Measurements from ENCODE around the gene NEK6.

The NEK6 gene

DNA sequence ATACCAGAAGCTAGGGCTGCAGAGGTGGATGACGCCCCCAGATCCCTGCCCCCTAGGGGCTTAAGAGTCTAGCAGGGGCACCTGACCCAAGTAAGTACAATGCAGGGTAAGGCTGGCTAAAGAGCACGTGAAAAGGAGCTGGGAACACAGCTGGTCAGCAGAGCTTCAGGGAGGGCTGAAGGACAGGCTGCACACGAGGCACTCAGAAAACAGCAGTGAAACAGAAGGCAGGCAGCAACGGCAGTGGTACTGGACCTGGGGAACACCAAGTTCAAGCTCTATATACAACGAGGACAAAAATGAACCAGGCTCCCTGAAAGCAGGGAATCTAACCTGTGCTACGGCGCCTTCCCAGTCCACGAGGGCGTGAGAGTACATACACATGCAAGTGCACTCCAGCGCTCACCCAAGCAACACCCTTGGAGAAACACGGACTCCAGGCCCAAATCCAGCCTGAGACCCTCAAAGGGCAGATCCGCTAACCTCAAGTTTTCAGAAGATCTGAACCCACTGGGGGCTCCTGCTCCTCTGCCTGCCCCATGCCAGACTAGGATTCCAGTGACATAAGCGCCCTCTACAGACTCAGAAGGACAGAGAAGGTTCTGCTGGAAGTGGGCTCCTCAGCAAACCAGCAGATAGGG lies 100.1 kb downstream of the NEK6 start:
- no peak for DNase-seq

DNA sequence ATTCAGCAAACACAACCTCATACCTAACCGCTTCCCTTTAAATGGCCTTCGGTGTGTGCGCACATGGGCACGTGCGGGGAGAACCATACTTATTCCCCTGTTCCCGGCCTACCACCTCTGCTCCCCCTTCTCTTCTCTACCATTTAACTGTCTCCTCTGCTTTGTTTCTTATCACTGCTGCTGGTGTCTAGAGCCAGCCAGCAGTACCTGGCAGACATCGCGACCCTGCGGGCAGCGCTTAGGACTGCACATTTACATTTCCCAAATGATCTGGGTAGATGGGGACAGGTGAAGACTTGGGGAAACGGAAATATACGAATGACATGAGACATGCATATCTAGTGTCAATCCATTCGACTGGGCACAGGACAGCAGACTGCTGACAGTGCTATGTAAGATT lies 100.9 kb downstream of the NEK6 start:
- DNase-seq: no peak

GRCh38 chr9:124359426-124359825 lies 101.7 kb downstream of the NEK6 start:
- no peak for DNase-seq

DNA sequence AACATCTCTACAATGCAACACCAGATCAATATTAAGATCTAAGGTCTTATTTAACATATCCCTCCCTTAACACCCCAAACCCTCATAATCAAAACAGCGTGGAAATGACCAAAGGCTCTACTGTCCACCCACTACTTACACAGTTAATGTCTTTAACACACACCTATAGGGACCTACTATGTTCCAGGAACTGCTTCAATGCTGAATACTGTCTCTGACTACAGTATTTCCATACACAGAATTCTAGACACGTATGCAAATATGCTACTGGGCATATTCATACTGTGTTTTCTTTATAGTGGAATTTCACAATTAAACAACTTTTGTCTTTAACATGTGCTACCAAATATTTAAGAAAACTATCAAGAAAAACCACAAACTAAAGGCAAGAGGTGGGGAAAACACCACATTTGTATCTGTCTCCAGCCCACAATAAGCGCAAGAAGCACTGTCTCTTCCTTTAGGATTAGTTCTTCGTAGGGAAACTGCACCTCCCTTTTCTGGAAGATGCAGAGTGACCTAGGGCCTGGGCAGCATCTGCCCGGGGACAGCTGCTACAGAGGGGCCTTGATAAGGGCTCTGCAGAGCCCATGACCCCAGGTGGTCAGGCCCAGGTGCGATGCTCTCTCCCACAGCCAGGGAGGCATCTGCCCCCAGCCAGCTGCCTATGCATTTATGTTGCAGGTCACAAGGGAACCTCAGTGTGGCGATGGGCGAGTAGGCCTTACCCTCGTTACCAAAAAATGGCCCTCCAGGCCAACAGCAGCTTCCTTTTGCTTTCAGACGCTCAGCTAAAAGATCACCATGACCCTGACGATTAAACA lies 102.3 kb downstream of the NEK6 start:
- DNase-seq: no peak

DNA sequence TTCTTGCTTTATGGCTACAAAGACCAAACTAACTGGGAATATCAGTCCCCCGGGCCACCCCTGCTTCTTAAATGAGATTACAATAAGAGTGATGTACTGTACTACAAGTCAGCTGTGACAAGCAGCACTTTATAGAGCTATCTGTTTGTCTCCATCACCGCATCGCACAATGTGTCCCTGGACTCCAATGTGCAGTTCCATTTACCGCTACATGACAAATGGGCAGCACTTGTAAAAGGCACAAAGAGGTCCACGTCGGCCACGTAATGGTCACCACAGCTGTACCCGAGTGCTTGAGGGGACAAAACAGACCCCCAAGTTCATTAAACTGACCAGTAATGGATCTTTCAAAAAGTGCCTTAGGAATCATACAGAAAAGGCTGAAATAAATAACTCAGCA lies 103.4 kb downstream of the NEK6 start:
- DNase-seq: no peak

DNA sequence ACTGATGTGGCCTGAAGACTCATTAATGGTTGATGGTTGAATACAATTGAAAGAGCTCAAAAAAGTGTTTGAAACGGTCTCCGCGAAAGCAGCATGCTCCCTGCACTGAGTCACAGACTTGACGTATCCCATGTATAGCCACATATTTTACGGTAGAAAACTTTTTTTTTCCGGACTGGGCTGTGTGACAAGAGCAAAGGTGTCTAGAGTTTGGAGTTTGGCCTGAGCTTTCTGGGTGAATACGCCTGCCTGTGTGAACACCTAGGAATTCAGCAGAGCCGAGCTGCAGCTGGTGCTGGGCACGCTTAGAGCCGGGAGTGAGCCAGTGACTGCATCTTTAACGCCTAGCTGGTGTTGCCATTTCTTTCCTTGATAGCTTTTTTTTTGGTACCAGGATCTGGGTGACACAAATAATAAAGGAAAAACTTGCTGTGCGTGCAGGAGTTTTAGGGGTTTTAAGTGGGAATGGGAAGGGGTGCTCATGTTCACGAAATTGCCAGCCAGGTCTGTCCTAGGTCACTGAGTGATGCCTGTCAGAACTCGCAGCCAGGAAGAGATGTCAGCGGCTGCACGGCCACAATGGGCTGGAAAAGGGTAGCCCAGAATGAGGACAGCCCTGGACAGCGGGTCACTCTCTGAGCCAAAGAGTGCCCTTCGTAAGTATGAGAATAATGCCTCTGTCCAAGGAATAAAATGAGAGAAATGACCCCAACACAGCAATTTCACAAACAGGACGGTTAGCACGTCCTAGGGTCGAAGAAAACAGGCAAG lies 105.8 kb downstream of the NEK6 start:
- no peak for DNase-seq

GRCh38 chr9:124364141-124364540 lies 106.4 kb downstream of the NEK6 start:
- DNase-seq: no peak

DNA sequence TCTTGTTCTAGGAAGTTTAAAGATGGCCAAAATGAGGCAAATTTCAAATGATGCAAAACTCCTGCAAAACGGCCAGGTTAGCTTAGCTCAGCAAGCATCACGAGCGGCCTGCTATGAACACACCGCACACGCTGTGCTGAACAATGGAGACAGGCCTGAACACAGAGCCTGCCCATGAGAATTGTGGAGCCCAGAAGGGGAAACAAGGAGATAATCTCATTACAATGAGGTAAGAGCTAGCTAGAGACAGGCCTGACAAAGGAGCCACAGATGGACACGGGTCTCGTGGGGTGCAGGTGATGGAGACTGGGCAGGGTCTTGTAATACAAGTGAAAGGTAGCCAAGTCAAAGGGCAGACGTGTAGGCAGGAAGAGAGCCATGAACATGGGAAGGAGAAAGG lies 107.3 kb downstream of the NEK6 start:
- DNase-seq: no peak

DNA sequence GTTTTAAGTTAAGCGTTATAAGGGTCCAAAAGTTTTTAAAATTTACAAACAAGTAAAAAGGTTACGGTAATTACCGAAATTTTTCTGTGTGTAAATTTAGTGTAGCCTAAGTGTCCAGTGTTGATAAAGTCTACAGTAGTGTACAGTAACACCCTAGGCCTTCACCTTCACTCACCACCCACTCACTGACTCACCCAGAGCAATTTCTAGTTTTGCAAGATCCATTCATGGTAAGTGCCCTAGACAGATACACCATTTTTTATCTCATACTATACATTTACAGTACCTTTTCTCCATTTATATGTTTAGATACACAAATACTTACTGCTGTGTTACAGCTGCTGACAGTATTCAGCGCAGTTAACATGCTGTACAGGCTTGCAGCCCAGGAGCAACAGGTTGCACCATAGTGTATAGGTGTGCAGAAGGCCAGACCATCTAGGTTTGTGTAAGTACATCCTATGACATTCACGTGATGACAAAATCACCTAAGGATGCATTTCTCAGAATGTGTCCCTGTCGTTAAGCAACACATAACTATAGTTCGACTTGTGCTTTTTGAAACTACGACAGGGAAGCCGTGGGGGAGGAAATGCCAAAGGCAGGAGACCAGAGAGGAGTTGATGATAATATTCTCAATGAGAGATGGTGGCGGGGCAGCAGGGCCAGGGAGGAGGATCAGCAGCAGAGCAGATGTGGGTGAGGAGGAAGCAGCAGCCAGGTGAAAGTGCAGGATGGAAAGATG lies 108.9 kb downstream of the NEK6 start:
- no peak for DNase-seq

DNA sequence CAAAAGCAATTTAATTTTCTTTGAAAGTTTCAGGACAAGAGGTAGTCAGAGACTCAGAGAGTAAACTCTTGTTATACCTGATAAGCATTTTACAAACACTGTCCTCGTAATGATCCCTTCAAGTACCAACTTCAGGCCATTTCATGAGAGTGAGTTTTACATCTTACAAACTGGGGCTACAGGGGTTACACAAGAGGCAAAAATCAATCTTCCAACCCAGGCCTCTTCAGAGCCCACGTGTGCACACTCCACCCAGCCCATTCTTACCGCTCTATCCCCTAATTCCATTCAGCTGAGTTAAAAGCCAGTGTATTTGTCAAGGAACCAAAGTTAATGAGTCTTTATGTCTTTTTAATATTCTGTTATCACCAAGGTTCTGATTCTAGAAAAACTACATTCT lies 110.9 kb downstream of the NEK6 start:
- DNase-seq: no peak

DNA sequence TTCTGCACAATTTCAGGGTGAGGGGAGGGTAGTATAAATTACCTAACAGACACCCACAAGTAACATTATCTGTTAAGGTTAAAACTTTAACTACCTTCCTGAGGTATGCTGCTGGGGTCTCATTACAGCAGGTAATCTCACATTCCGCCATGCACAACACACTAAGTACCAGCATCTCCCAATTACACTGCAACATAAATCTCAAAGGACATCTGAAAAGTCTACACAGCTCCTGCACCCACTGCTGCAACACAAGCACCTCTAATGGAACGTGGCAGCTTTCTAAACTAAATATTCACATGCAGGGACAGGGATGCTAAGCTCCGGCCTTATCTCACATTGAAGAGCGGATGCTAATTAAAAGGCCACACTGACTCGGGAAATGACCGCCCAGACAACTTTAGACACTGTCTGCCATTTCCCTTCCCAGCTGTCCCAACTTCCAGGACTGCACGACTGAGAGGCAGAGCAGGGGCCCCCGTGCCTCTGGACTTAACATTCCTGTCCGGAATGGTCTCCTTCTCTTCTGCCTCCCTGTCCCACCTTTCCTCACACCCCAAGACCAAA lies 111.6 kb downstream of the NEK6 start:
- DNase-seq: no peak

DNA sequence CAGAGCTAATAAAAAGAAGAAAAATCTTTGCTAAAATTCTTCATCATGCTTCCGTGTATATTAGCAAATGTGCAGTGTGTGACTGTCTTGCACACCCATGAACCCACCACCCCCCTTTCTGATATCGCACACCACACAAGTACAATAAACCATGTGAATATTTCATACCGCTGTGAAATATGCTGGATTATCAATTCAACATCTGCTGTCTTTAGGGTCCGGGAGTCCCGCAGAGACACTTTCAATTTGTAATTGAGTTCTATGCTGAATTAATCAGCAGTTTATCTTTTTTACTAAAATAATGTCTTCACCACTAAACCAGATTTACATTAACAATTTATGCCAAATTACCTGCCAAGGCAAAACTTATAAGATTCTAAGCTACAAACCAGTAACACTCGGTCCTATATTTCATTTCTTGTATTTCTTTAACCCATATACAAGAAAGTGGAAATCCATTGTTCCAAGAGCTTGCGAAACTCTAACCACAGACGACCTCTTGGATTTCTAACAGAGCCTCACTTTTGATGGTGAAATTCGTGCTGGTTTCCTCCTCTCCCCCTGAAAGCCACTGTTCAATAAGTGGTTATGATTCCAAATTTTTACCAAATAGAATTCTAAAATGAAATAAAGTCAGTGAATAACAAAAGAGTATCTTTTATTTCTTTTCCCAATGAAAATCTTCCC lies 113.3 kb downstream of the NEK6 start:
- no peak for DNase-seq

- no peak for DNase-seq
Observed at GRCh38 chr9:124372038-124372437, 114.3 kb downstream of the NEK6 start.

DNA sequence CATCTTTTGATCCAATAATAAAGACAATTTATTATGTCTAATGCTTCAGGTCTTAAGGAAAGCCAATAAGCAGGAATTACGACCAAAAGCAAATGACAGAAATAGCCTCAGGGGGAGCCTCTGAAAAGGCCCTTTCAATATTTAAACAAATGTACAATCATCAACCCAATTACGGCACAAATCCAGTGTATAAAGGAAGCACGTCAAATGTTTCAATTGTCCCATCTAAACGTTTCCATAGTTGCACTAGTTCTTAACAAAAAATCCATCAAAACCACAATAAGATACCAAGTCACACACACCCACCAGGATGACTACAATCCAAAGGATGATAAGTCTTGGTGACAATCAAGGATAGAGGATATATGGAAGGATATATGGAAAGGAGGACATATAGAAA lies 115.6 kb downstream of the NEK6 start:
- no peak for DNase-seq

- DNase-seq: no peak
Observed at GRCh38 chr9:124373851-124374250, 116.1 kb downstream of the NEK6 start.

GRCh38 chr9:124375726-124376125 lies 118.0 kb downstream of the NEK6 start:
- DNase-seq: no peak

GRCh38 chr9:124376329-124376728 lies 118.6 kb downstream of the NEK6 start:
- DNase-seq: no peak

DNA sequence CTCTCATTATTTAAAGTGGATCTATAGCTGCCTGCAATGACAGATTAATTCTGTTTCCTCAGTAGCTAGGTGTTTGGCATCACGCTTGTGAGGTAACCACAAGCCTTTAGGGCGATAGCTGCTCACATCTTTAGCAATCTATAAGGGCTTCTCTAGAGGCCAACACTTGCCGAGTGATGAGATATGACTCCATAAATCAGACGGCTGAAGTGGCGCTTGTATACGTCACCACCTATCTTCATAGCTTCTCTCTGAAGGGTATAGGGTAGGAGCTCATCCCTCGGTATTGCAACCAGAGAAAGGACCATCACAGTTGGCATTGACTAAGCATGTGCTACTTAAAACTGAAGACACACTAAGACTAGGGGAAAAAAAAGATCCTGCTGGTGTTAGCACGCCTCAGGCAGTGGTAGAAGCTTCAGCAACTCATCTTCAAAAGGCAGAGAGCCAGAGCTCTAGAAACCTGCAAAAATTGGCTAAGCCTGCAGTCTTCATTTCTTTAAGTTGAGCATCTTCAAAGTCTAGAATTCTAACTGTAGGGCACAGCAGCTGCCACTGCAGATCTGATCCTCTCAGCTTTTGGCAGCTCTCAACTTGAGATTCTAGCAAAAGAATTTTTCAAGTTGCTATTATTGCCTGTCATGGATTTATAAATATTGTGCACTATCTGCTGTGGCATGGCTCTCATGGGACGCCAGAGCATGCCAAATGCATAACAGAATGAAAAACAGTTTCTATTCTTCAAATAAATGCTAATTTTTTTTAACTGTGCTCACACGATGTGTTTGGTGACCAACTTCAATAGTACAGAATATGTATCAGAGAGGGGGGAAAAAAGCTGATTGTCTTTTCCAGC lies 120.0 kb downstream of the NEK6 start:
- DNase-seq: no peak

- DNase-seq: no peak
Observed at GRCh38 chr9:124381170-124381945, 123.6 kb downstream of the NEK6 start.

- no peak for DNase-seq
Observed at GRCh38 chr9:124384210-124384609, 126.5 kb downstream of the NEK6 start.

Data from NCI-H1105 (cell line).